ENCODE results near the gene SULT2A1.
"Not testable (repeated sequence)": the region's sequence is repeated elsewhere in the genome, so short reads cannot be mapped to it uniquely, and the experiment has no call there.

The SULT2A1 gene

GRCh38 chr19:47890865-47891621, 4.9 kb upstream of the SULT2A1 start:
- in situ Hi-C loops (cut with MboI; ENCODE audit: low sequenced_read_pairs): loop anchor here (25.0 kb wide), 1 partner anchor 121 kb away; no protein-coding TSS in a partner anchor
- H3K4me3 ChIP-seq: no peak overlapping the region
- H3K4me1 ChIP-seq: no peaks in the 10 kb centered on the region
- peaks cover 7% of the 10 kb centered on the region for H3K27me3 ChIP-seq (ENCODE audit: low read depth)
- no peak for DNase-seq (ENCODE audit: low spot score in 2 of 2)
- no peaks in the 10 kb centered on the region for H3K9me3 ChIP-seq
- H3K36me3 ChIP-seq (replicated peaks): no peaks in the 10 kb centered on the region

- in situ Hi-C loops (cut with MboI; ENCODE audit: low sequenced_read_pairs): loop anchor here (25.0 kb wide), 1 partner anchor 127 kb away; no protein-coding TSS in a partner anchor
- no peak overlapping the region for H3K4me3 ChIP-seq
- H3K27me3 ChIP-seq (ENCODE audit: low read depth): peaks cover 10% of the 10 kb centered on the region
- H3K36me3 ChIP-seq (replicated peaks): no peaks in the 10 kb centered on the region
- H3K9me3 ChIP-seq: no peaks in the 10 kb centered on the region
- no peaks in the 10 kb centered on the region for H3K4me1 ChIP-seq
- DNase-seq (ENCODE audit: low spot score in 2 of 2): no peak
Observed at GRCh38 chr19:47885067-47885463, 1.1 kb downstream of the SULT2A1 start.

- in situ Hi-C loops (cut with MboI; ENCODE audit: low sequenced_read_pairs): loop anchor here (25.0 kb wide), 1 partner anchor 129 kb away; no protein-coding TSS in a partner anchor
- H3K27me3 ChIP-seq (ENCODE audit: low read depth): peaks cover 10% of the 10 kb centered on the region
- H3K36me3 ChIP-seq (replicated peaks): no peaks in the 10 kb centered on the region
- H3K4me3 ChIP-seq: no peak overlapping the region
- DNase-seq (ENCODE audit: low spot score in 2 of 2): no peak
- no peaks in the 10 kb centered on the region for H3K4me1 ChIP-seq
- no peaks in the 10 kb centered on the region for H3K9me3 ChIP-seq
Observed at GRCh38 chr19:47882890-47883289, 3.2 kb downstream of the SULT2A1 start.

GRCh38 chr19:47881757-47882156, 4.4 kb downstream of the SULT2A1 start:
- in situ Hi-C loops (cut with MboI; ENCODE audit: low sequenced_read_pairs): loop anchor here (25.0 kb wide), 1 partner anchor 131 kb away; no protein-coding TSS in a partner anchor
- Histone ChIP-seq H3K27me3 (ENCODE audit: low read depth) (peaks cover 10% of the 10 kb centered on the region), H3K36me3 (replicated peaks) (no peaks in the 10 kb centered on the region), H3K4me1 (no peaks in the 10 kb centered on the region), H3K4me3 (no peak overlapping the region), H3K9me3 (no peaks in the 10 kb centered on the region)
- no peak for DNase-seq (ENCODE audit: low spot score in 2 of 2)

- H3K9me3 ChIP-seq; H3K4me1 ChIP-seq; H3K27me3 ChIP-seq (ENCODE audit: low read depth); H3K36me3 ChIP-seq (replicated peaks); H3K4me3 ChIP-seq; DNase-seq (ENCODE audit: low spot score in 2 of 2): not testable (repeated sequence)
- in situ Hi-C loops (cut with MboI; ENCODE audit: low sequenced_read_pairs): loop anchor here (25.0 kb wide), 1 partner anchor 133 kb away; no protein-coding TSS in a partner anchor
Observed at GRCh38 chr19:47879385-47879784, 6.7 kb downstream of the SULT2A1 start.

GRCh38 chr19:47878906-47879305, 7.2 kb downstream of the SULT2A1 start:
- Histone ChIP-seq H3K9me3 (no peaks in the 10 kb centered on the region), H3K27me3 (ENCODE audit: low read depth) (no peaks in the 10 kb centered on the region), H3K4me3 (no peak overlapping the region), H3K36me3 (replicated peaks) (no peaks in the 10 kb centered on the region), H3K4me1 (no peaks in the 10 kb centered on the region)
- in situ Hi-C loops (cut with MboI; ENCODE audit: low sequenced_read_pairs): loop anchor here (25.0 kb wide), 1 partner anchor 133 kb away; no protein-coding TSS in a partner anchor
- DNase-seq (ENCODE audit: low spot score in 2 of 2): no peak

- H3K4me1 ChIP-seq: peaks cover 14% of the 10 kb centered on the region
- DNase-seq (ENCODE audit: low spot score in 2 of 2): no peak
- no peaks in the 10 kb centered on the region for H3K27me3 ChIP-seq (ENCODE audit: low read depth)
- no peak overlapping the region for H3K4me3 ChIP-seq
- H3K36me3 ChIP-seq (replicated peaks): no peaks in the 10 kb centered on the region
- H3K9me3 ChIP-seq: no peaks in the 10 kb centered on the region
- in situ Hi-C loops (cut with MboI; ENCODE audit: low sequenced_read_pairs): no loop called here
Observed at GRCh38 chr19:47865166-47865565, 20.9 kb downstream of the SULT2A1 start.

GRCh38 chr19:47863514-47863936, 22.6 kb downstream of the SULT2A1 start:
- Histone ChIP-seq H3K27me3 (ENCODE audit: low read depth) (no peaks in the 10 kb centered on the region), H3K4me1 (peaks cover 14% of the 10 kb centered on the region), H3K4me3 (no peak overlapping the region), H3K9me3 (no peaks in the 10 kb centered on the region), H3K36me3 (replicated peaks) (no peaks in the 10 kb centered on the region)
- in situ Hi-C loops (cut with MboI; ENCODE audit: low sequenced_read_pairs): no loop called here
- DNase-seq (ENCODE audit: low spot score in 2 of 2): peak; percentile 91 to 99

GRCh38 chr19:47861630-47862029, 24.5 kb downstream of the SULT2A1 start:
- Histone ChIP-seq H3K4me1 (peaks cover 14% of the 10 kb centered on the region), H3K27me3 (ENCODE audit: low read depth) (no peaks in the 10 kb centered on the region), H3K36me3 (replicated peaks) (no peaks in the 10 kb centered on the region), H3K4me3 (no peak overlapping the region), H3K9me3 (no peaks in the 10 kb centered on the region)
- in situ Hi-C loops (cut with MboI; ENCODE audit: low sequenced_read_pairs): no loop called here
- no peak for DNase-seq (ENCODE audit: low spot score in 2 of 2)

GRCh38 chr19:47860602-47861297, 25.4 kb downstream of the SULT2A1 start:
- no peak for DNase-seq (ENCODE audit: low spot score in 2 of 2)
- in situ Hi-C loops (cut with MboI; ENCODE audit: low sequenced_read_pairs): no loop called here
- Histone ChIP-seq H3K4me1 (peaks cover 14% of the 10 kb centered on the region), H3K9me3 (no peaks in the 10 kb centered on the region), H3K4me3 (no peak overlapping the region), H3K27me3 (ENCODE audit: low read depth) (no peaks in the 10 kb centered on the region), H3K36me3 (replicated peaks) (no peaks in the 10 kb centered on the region)

GRCh38 chr19:47859838-47860237, 26.3 kb downstream of the SULT2A1 start:
- H3K4me1 ChIP-seq: peaks cover 14% of the 10 kb centered on the region
- H3K4me3 ChIP-seq; H3K27me3 ChIP-seq (ENCODE audit: low read depth); DNase-seq (ENCODE audit: low spot score in 2 of 2); in situ Hi-C loops (cut with MboI; ENCODE audit: low sequenced_read_pairs); H3K9me3 ChIP-seq; H3K36me3 ChIP-seq (replicated peaks): not testable (repeated sequence)

GRCh38 chr19:47858646-47859285, 27.3 kb downstream of the SULT2A1 start, which contains the start of gene TPRX2:
Gene TPRX2, plus strand, starts transcription at chr19:47859235. Its CDS starts 12 bp downstream, at chr19:47859247.
- H3K36me3 ChIP-seq (replicated peaks); H3K4me1 ChIP-seq; H3K9me3 ChIP-seq; in situ Hi-C loops (cut with MboI; ENCODE audit: low sequenced_read_pairs); DNase-seq (ENCODE audit: low spot score in 2 of 2); H3K4me3 ChIP-seq; H3K27me3 ChIP-seq (ENCODE audit: low read depth): not testable (repeated sequence)

GRCh38 chr19:47858231-47858630, 27.9 kb downstream of the SULT2A1 start:
- in situ Hi-C loops (cut with MboI; ENCODE audit: low sequenced_read_pairs); H3K4me1 ChIP-seq; H3K4me3 ChIP-seq; H3K9me3 ChIP-seq; DNase-seq (ENCODE audit: low spot score in 2 of 2); H3K27me3 ChIP-seq (ENCODE audit: low read depth); H3K36me3 ChIP-seq (replicated peaks): not testable (repeated sequence)

- in situ Hi-C loops (cut with MboI; ENCODE audit: low sequenced_read_pairs): no loop called here
- Histone ChIP-seq H3K4me3 (no peak overlapping the region), H3K4me1 (peaks cover 9% of the 10 kb centered on the region), H3K27me3 (ENCODE audit: low read depth) (no peaks in the 10 kb centered on the region), H3K9me3 (no peaks in the 10 kb centered on the region), H3K36me3 (replicated peaks) (no peaks in the 10 kb centered on the region)
- no peak for DNase-seq (ENCODE audit: low spot score in 2 of 2)
Observed at GRCh38 chr19:47854459-47854858, 31.7 kb downstream of the SULT2A1 start.
